ENCODE results near the gene TOMM34.

DNA sequence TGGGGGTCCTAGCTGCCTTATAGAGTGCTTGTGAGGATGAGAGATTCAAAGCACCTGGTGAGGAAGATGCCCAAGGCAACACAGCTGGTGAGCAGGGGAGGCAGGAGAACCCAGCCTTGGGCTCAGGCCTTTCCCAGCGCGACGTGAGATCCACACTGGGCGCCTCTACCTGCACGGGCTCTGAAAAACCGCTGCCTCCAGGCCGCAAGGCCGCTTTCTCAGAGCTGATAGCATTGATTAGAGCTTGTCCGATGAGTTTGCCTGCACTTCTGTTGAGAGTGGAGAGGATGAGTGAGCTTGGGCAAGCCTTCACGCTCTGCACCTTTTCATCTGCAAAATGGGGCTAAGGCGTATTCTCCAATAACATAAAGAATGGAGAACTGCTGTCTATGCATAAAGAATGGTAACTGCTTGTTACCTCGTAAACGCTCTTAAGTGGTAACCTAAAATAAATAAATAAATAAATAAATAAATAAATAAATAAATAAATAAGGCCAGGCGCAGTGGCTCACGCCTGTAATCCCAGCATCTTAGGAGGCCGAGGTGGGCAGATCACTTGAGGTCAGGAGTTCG lies 49.4 kb downstream of the TOMM34 start:
- TF ChIP-seq, protein P1, sequence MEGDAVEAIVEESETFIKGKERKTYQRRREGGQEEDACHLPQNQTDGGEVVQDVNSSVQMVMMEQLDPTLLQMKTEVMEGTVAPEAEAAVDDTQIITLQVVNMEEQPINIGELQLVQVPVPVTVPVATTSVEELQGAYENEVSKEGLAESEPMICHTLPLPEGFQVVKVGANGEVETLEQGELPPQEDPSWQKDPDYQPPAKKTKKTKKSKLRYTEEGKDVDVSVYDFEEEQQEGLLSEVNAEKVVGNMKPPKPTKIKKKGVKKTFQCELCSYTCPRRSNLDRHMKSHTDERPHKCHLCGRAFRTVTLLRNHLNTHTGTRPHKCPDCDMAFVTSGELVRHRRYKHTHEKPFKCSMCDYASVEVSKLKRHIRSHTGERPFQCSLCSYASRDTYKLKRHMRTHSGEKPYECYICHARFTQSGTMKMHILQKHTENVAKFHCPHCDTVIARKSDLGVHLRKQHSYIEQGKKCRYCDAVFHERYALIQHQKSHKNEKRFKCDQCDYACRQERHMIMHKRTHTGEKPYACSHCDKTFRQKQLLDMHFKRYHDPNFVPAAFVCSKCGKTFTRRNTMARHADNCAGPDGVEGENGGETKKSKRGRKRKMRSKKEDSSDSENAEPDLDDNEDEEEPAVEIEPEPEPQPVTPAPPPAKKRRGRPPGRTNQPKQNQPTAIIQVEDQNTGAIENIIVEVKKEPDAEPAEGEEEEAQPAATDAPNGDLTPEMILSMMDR (IDR thresholded peaks at IDR 0.05), result no peak
- TF ChIP-seq POLR2A (IDR thresholded peaks at IDR 0.05), result no peak
